H7 (cell line): ENCODE data around the gene SUPT20HL1. TPM values are rescaled to one million over a fixed set of nuclear protein-coding genes. Genes with fewer than 3 reads are reported as not detected.
"Not testable (repeated sequence)": the region's sequence is repeated elsewhere in the genome, so short reads cannot be mapped to it uniquely, and the experiment has no call there.

ENCODE experiments used
- DNase-seq: peaks from one replicate; pipeline ENCODE4 v3.0.0; 2012
- H3K27me3 ChIP-seq: 2 replicates; pipeline ENCODE4 v1.6.0; 2011; ENCODE audit warnings: mild to moderate bottlenecking, low read length; ENCODE audit not compliant: control insufficient read depth, insufficient read depth
- H3K36me3 ChIP-seq: replicated peaks from 2 replicates; pipeline ENCODE4 v1.5.1; 2011; ENCODE audit warnings: low read length; ENCODE audit not compliant: control insufficient read depth, insufficient read depth
- H3K4me3 ChIP-seq: 2 replicates; pipeline ENCODE4 v1.5.1; 2011; ENCODE audit warnings: low read depth, mild to moderate bottlenecking, control low read depth, low read length, moderate library complexity; ENCODE audit not compliant: insufficient read depth
- total RNA-seq: library from RNA; depleted of rRNA; stranded (reverse); fragments of >200 nt; shearing (Covaris generic); gene quantifications from 2 replicates; pipeline ENCODE4 v1.2.3, GENCODE V29; 2014

SUPT20HL1 gene
- total RNA-seq, 1 experiment from 2014 or later: not detected

GRCh38 chrX:24341795-24342194, 18.6 kb upstream of the SUPT20HL1 start:
- H3K27me3 ChIP-seq: no peaks in the 10 kb centered on the region
- H3K36me3 ChIP-seq: no peaks in the 10 kb centered on the region
- no peak overlapping the region for H3K4me3 ChIP-seq
- DNase-seq: no peak

GRCh38 chrX:24343719-24344118, 16.7 kb upstream of the SUPT20HL1 start:
- Histone ChIP-seq H3K27me3 (no peaks in the 10 kb centered on the region), H3K4me3 (no peak overlapping the region), H3K36me3 (no peaks in the 10 kb centered on the region)
- no peak for DNase-seq

- no peak overlapping the region for H3K4me3 ChIP-seq
- H3K27me3 ChIP-seq: no peaks in the 10 kb centered on the region
- no peak for DNase-seq
- no peaks in the 10 kb centered on the region for H3K36me3 ChIP-seq
Measured at GRCh38 chrX:24347881-24348280, 12.6 kb upstream of the SUPT20HL1 start.

GRCh38 chrX:24350217-24350616, 10.2 kb upstream of the SUPT20HL1 start:
- Histone ChIP-seq H3K27me3 (no peaks in the 10 kb centered on the region), H3K36me3 (no peaks in the 10 kb centered on the region), H3K4me3 (no peak overlapping the region)
- DNase-seq: no peak

GRCh38 chrX:24355095-24355494, 5.3 kb upstream of the SUPT20HL1 start:
- DNase-seq: no peak
- Histone ChIP-seq H3K4me3 (no peak overlapping the region), H3K36me3 (no peaks in the 10 kb centered on the region), H3K27me3 (no peaks in the 10 kb centered on the region)

- no peak for DNase-seq
- Histone ChIP-seq H3K4me3 (no peak overlapping the region), H3K27me3 (no peaks in the 10 kb centered on the region), H3K36me3 (no peaks in the 10 kb centered on the region)
Measured at GRCh38 chrX:24357106-24357505, 3.3 kb upstream of the SUPT20HL1 start.

GRCh38 chrX:24362089-24362745, 1.8 kb downstream of the SUPT20HL1 start:
- not testable (repeated sequence) for H3K36me3 ChIP-seq, DNase-seq, H3K4me3 ChIP-seq, H3K27me3 ChIP-seq

GRCh38 chrX:24363432-24364181, 3.2 kb downstream of the SUPT20HL1 start:
- not testable (repeated sequence) for H3K36me3 ChIP-seq, DNase-seq, H3K27me3 ChIP-seq, H3K4me3 ChIP-seq

- H3K4me3 ChIP-seq: no peak overlapping the region
- no peaks in the 10 kb centered on the region for H3K36me3 ChIP-seq
- H3K27me3 ChIP-seq: no peaks in the 10 kb centered on the region
- no peak for DNase-seq
Measured at GRCh38 chrX:24364326-24364725, 3.9 kb downstream of the SUPT20HL1 start.

GRCh38 chrX:24364851-24365538, 4.6 kb downstream of the SUPT20HL1 start:
- Histone ChIP-seq H3K27me3 (no peaks in the 10 kb centered on the region), H3K36me3 (no peaks in the 10 kb centered on the region), H3K4me3 (no peak overlapping the region)
- no peak for DNase-seq

GRCh38 chrX:24366762-24367400, 6.4 kb downstream of the SUPT20HL1 start:
- DNase-seq: not testable (repeated sequence)

GRCh38 chrX:24369816-24370215, 9.4 kb downstream of the SUPT20HL1 start:
- Histone ChIP-seq H3K36me3 (no peaks in the 10 kb centered on the region), H3K4me3 (no peak overlapping the region), H3K27me3 (peaks cover 10% of the 10 kb centered on the region; the same call in 1 of the 2 replicates)
- peak; percentile 61 for DNase-seq

More at GRCh38 chrX:24366762-24367400, 6.4 kb downstream of the SUPT20HL1 start:
- H3K36me3 ChIP-seq, H3K4me3 ChIP-seq, H3K27me3 ChIP-seq: not testable (repeated sequence)

GRCh38 chrX:24371391-24371972, 11.0 kb downstream of the SUPT20HL1 start:
- Histone ChIP-seq H3K36me3 (no peaks in the 10 kb centered on the region), H3K27me3 (peaks cover 10% of the 10 kb centered on the region; the same call in 1 of the 2 replicates), H3K4me3 (peak overlapping the region; percentile 13; the same call in 1 of the 2 replicates)
- DNase-seq: peak; percentile 78
